A673 (cell line): ENCODE results near the gene LIF.

Experiments
- CTCF ChIP-seq: fragments of 300-800, 200-600 bp; sonication (generic); conservative IDR thresholded peaks from 2 replicates; pipeline ENCODE4 v1.5.1; 2017; ENCODE audit warnings: low read depth, mild to moderate bottlenecking, antibody characterized with exemption, low read length, moderate library complexity, mixed read lengths
- EZH2 ChIP-seq: fragments of 200-600 bp; sonication (generic); IDR thresholded peaks from 2 replicates; pipeline ENCODE4 v1.6.1; 2017; ENCODE audit warnings: borderline replicate concordance, low read depth, mild to moderate bottlenecking, mixed read lengths, antibody characterized with exemption, low read length; ENCODE audit not compliant: poor library complexity, severe bottlenecking

GRCh38 chr22:30294066-30294465, 47.5 kb upstream of the LIF start:
- TF ChIP-seq EZH2 (no peak), CTCF (no peak)
